ENCODE data around the gene MNT. TPM values are rescaled to one million over a fixed set of nuclear protein-coding genes. Genes with fewer than 3 reads are reported as not detected.

Gene MNT
- polyA plus RNA-seq, 3 donors = 0.28 to 42.4 (median 1.3) TPM

DNA sequence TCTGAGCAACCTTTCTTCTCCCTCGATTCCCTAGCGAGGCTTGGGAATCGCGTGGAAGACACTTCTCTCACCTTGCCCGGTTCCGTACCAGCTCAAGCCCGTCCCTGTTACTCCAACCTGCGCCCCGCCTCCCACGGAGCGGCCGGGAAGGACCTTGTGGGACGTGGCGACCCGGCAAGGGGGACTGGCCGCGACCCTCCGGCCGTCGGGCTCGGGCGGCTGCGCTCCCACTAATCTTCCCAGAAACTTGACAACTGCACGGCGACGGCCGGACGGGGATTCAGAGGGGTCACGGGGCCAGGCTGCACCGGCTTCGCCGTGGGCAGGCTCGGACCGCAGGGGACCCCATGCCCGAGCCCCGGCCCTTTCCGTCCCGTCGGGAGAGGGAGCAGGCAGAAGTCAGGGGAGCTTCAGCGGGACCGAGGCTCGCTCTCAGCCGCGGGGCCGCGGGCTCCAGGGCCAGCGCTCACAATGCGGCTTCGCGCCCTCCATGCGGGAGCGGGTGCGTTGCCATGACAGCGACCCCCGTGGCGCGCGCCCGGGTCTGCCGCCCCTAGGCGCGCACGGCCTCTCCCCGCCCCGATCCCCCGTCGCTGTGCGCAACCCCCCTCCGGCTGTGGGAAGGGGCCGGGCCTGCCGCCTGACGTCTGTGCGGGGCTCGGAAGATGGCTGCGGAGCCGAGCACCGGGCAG is 63.9 kb downstream of the MNT start, which contains the start of gene SGSM2:
SGSM2 (plus strand) TSS at position 650 of the 692 bp plus-strand sequence. CDS start 188 bp downstream, outside the sequence.
- peak within 1 kb of the TSS; percentile 34 to 73 for H3K27ac ChIP-seq (ENCODE audit: low read depth in 1 of 2, low read length in 2 of 2)

DNA sequence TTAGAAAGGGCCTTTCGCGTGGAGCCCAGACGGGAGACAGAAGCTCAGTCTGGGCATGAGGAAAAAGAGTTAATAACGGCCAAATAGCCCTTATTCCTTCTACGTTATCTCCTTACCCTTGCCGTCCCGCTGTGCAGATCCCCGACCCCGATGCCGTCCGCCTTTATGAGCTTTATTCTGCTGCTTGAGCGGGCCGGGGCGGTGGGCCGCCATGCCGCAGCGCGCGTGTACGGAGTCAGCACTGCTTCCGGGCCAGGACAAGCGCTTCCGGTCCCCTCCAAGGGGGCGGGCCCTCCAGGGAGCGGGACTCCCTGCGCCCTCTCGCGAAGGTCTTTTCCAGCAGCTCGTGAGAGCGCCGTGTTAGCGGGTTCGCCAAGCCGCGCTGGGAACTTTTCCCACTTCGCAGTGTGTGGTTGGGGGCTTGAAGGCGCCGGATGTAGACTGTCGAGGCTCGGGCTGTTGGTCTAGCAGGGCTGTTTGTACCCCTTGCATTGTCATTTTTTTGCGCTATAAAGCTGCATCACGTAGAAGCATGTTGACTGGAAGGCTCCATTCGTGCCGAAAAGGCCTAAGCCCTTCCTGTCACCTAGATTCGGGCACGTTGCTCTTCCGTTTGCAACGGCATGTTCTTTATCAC is 64.5 kb downstream of the MNT start, which contains the start of gene TSR1:
TSR1 (minus strand) TSS at position 243 of the 637 bp plus-strand sequence; CDS start at position 213, 30 bp downstream.
- Histone ChIP-seq H2AFZ (ENCODE audit: insufficient read depth, low read depth, low read length, poor library complexity, severe bottlenecking) (peak within 1 kb of the TSS; percentile 96), H3K4me1 (ENCODE audit: control insufficient read depth in 1 of 2, insufficient read depth in 2 of 2, low read length in 2 of 2) (peaks cover 20 to 25% of the 10 kb centered on the region in 2 donors), H3K36me3 (replicated peaks in 1 of 2; ENCODE audit: control insufficient read depth in 1 of 2, insufficient read depth in 2 of 2, low read length in 2 of 2) (peaks cover 36 to 39% of the 10 kb centered on the region in 2 donors), H3K4me2 (replicated peaks; ENCODE audit: extremely low read depth, low read length, poor library complexity, severe bottlenecking) (peak within 1 kb of the TSS; percentile 100), H3K27me3 (ENCODE audit: control insufficient read depth in 2 of 2, insufficient read depth in 2 of 2, low read length in 2 of 2) (no peaks in the 10 kb centered on the region), H3K9ac (ENCODE audit: insufficient read depth, low read length, poor library complexity, severe bottlenecking) (peak within 1 kb of the TSS; percentile 74), H4K20me1 (ENCODE audit: insufficient read depth, low read length) (peaks cover 6% of the 10 kb centered on the region), H3K9me3 (replicated peaks in 1 of 2; ENCODE audit: control insufficient read depth in 1 of 2, insufficient read depth in 1 of 2, low read length in 2 of 2) (no peaks in the 10 kb centered on the region), H3K79me2 (ENCODE audit: insufficient read depth, low read length) (peaks cover 18% of the 10 kb centered on the region), H3K4me3 (replicated peaks in 1 of 3; ENCODE audit: low read depth in 2 of 3, low read length in 3 of 3) (peak within 1 kb of the TSS; percentile 84 to 91 (median 88)), H3K27ac (ENCODE audit: low read depth in 1 of 2, low read length in 2 of 2) (peak within 1 kb of the TSS; percentile 34 to 73)
- Mint-ChIP-seq H3K36me3 (no peaks in the 10 kb centered on the region), H3K4me1 (peaks cover 15% of the 10 kb centered on the region), H3K4me3 (peak within 1 kb of the TSS; percentile 95 to 97), H3K27me3 (ENCODE audit: low read depth in 3 of 3) (peaks cover 0 to 4% (median 0%) of the 10 kb centered on the region in 3 donors), H3K9me3 (no peaks in the 10 kb centered on the region), H3K27ac (peak within 1 kb of the TSS; percentile 70 to 94 (median 86))
- WGBS (ENCODE audit: insufficient coverage) = under 1% methylated on average over 44 of the region's 48 CpGs
- intact Hi-C loops (cut with micrococcal nuclease) = loop anchor here in 1 of 2 donors (5.0 kb wide), 1 partner anchor 34 kb away; the partner anchor contains the start of genes SMG6 and SRR
- peak; percentile 74 to 87 (median 82) for DNase-seq
- TF ChIP-seq, protein P1, sequence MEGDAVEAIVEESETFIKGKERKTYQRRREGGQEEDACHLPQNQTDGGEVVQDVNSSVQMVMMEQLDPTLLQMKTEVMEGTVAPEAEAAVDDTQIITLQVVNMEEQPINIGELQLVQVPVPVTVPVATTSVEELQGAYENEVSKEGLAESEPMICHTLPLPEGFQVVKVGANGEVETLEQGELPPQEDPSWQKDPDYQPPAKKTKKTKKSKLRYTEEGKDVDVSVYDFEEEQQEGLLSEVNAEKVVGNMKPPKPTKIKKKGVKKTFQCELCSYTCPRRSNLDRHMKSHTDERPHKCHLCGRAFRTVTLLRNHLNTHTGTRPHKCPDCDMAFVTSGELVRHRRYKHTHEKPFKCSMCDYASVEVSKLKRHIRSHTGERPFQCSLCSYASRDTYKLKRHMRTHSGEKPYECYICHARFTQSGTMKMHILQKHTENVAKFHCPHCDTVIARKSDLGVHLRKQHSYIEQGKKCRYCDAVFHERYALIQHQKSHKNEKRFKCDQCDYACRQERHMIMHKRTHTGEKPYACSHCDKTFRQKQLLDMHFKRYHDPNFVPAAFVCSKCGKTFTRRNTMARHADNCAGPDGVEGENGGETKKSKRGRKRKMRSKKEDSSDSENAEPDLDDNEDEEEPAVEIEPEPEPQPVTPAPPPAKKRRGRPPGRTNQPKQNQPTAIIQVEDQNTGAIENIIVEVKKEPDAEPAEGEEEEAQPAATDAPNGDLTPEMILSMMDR (IDR thresholded peaks at IDR 0.05) = peak; percentile 17

More for the DNA sequence above, 63.9 kb downstream of the MNT start, which contains the start of gene SGSM2:
- peaks cover 4 to 5% of the 10 kb centered on the region in 2 donors for H3K36me3 Mint-ChIP-seq
- Histone ChIP-seq H3K36me3 (replicated peaks in 1 of 2; ENCODE audit: control insufficient read depth in 1 of 2, insufficient read depth in 2 of 2, low read length in 2 of 2) (peaks cover 30 to 37% of the 10 kb centered on the region in 2 donors), H3K4me3 (replicated peaks in 1 of 3; ENCODE audit: low read depth in 2 of 3, low read length in 3 of 3) (peak within 1 kb of the TSS; percentile 84 to 91 (median 88)), H3K27me3 (ENCODE audit: control insufficient read depth in 2 of 2, insufficient read depth in 2 of 2, low read length in 2 of 2) (no peaks in the 10 kb centered on the region), H3K4me2 (replicated peaks; ENCODE audit: extremely low read depth, low read length, poor library complexity, severe bottlenecking) (peak within 1 kb of the TSS; percentile 100), H4K20me1 (ENCODE audit: insufficient read depth, low read length) (peaks cover 6% of the 10 kb centered on the region), H3K9ac (ENCODE audit: insufficient read depth, low read length, poor library complexity, severe bottlenecking) (peak within 1 kb of the TSS; percentile 74), H3K9me3 (replicated peaks in 1 of 2; ENCODE audit: control insufficient read depth in 1 of 2, insufficient read depth in 1 of 2, low read length in 2 of 2) (no peaks in the 10 kb centered on the region), H3K79me2 (ENCODE audit: insufficient read depth, low read length) (peaks cover 18% of the 10 kb centered on the region), H2AFZ (ENCODE audit: insufficient read depth, low read depth, low read length, poor library complexity, severe bottlenecking) (peak within 1 kb of the TSS; percentile 96), H3K4me1 (ENCODE audit: control insufficient read depth in 1 of 2, insufficient read depth in 2 of 2, low read length in 2 of 2) (peaks cover 20 to 25% of the 10 kb centered on the region in 2 donors)
- DNase-seq = peak in 1 of 3 donors; percentile 19
- H3K9me3 Mint-ChIP-seq = no peaks in the 10 kb centered on the region
- peaks cover 15% of the 10 kb centered on the region for H3K4me1 Mint-ChIP-seq
- intact Hi-C loops (cut with micrococcal nuclease) = loop anchor here in 1 of 2 donors (5.0 kb wide), 1 partner anchor 35 kb away; the partner anchor contains the start of genes SMG6 and SRR
- peak within 1 kb of the TSS; percentile 95 to 97 for H3K4me3 Mint-ChIP-seq
- peak within 1 kb of the TSS; percentile 69 to 94 (median 86) for H3K27ac Mint-ChIP-seq
- H3K27me3 Mint-ChIP-seq (ENCODE audit: low read depth in 3 of 3) = peaks cover 0 to 4% (median 0%) of the 10 kb centered on the region in 3 donors
- TF ChIP-seq, protein P1 (IDR thresholded peaks at IDR 0.05) = no peak
- WGBS (ENCODE audit: insufficient coverage) = under 1% methylated on average over 77 of the region's 77 CpGs

Measured in CD14-positive monocyte (primary cell).